Spleen (tissue), 11 donors: ENCODE measurements around the gene LNPEP. TPM values are rescaled to one million over a fixed set of nuclear protein-coding genes. Genes with fewer than 3 reads are reported as not detected.

Source experiments
- DNase-seq: peaks from one replicate; pipeline ENCODE4 v3.0.0-alpha.2; 2020
- H3K27ac ChIP-seq, 8 donors: fragments of 200-600 bp; sonication (generic) in 7 of 8; 1 replicate in 4 of 8; 2 replicates in 4 of 8; pipeline versions ENCODE4 v1.5.0 to v1.8.0; 2016 to 2021; ENCODE audit warnings: inconsistent platforms in 4 of 8, mild to moderate bottlenecking in 4 of 8, moderate library complexity in 1 of 8
- H3K27me3 ChIP-seq, 7 donors: fragments of 200-600 bp; sonication (generic) in 6 of 7; replicated peaks in 1 of 7; 1 replicate in 4 of 7; 2 replicates in 3 of 7; pipeline versions ENCODE4 v1.5.0 to v1.8.0; 2016 to 2021; ENCODE audit warnings: inconsistent platforms in 3 of 7, mild to moderate bottlenecking in 1 of 7
- H3K36me3 ChIP-seq, 6 donors: fragments of 200-600 bp; sonication (generic) in 5 of 6; 1 replicate in 4 of 6; 2 replicates in 2 of 6; pipeline versions ENCODE4 v1.5.0 to v1.8.0; 2016 to 2021; ENCODE audit warnings: inconsistent platforms in 2 of 6
- H3K4me1 ChIP-seq, 6 donors: fragments of 200-600 bp; sonication (generic) in 5 of 6; 1 replicate in 3 of 6; 2 replicates in 3 of 6; pipeline versions ENCODE4 v1.5.0 to v1.8.0; 2016 to 2021; ENCODE audit warnings: inconsistent platforms in 3 of 6
- H3K4me3 ChIP-seq, 8 donors: fragments of 200-600 bp; sonication (generic) in 7 of 8; 1 replicate in 4 of 8; 2 replicates in 4 of 8; pipeline versions ENCODE4 v1.5.0 to v1.8.0; 2016 to 2021; ENCODE audit warnings: inconsistent platforms in 4 of 8, mild to moderate bottlenecking in 4 of 8, moderate library complexity in 2 of 8
- H3K9me3 ChIP-seq, 8 donors: fragments of 200-600 bp; sonication (generic) in 7 of 8; 1 replicate in 4 of 8; 2 replicates in 4 of 8; pipeline versions ENCODE4 v1.5.0 to v1.8.0; 2016 to 2021; ENCODE audit warnings: inconsistent platforms in 4 of 8
- POLR2A ChIP-seq, 3 donors: fragments of 450-650 bp; IDR thresholded peaks; one replicate each; pipeline ENCODE4 v1.5.1; 2017; ENCODE audit warnings: antibody characterized with exemption in 3 of 3, mild to moderate bottlenecking in 1 of 3
- POLR2AphosphoS5 ChIP-seq, 3 donors: sonication (generic); formaldehyde crosslinking; IDR thresholded peaks; one replicate each; pipeline ENCODE4 v1.5.1; 2017; ENCODE audit warnings: antibody characterized with exemption in 3 of 3
- WGBS, 5 donors: extraction: QIAGEN DNeasy Blood & Tissue Kit in 3 of 5; methylation state at CpG; one replicate each; pipeline versions ENCODE4 v1.1.5 to v1.1.7; 2013 to 2018; 5-methylcytosine and 5-hydroxymethylcytosine counted together
- intact Hi-C: fragments of 100-400 bp; cut with DNase I; formaldehyde crosslinking; loops from one replicate; pipeline ENCODE4 v1.15.0; 2023; ENCODE audit warnings: low total_unique reads
- polyA plus RNA-seq, 3 donors: library from polyadenylated mRNA; stranded (reverse); fragments of 200-250 nt; gene quantifications; one replicate each; pipeline ENCODE4 v1.2.1, GENCODE V29; 2013
- total RNA-seq, 7 donors: library from RNA; depleted of rRNA in 3 of 7; stranded (reverse); fragments of >200 nt in 3 of 7; fragmentation: NEBNext Ultra II Directional in 4 of 7; extraction: Animal tissue kit (Norgen Biotek cat#: 25700) in 4 of 7; gene quantifications; one replicate each; pipeline versions ENCODE4 v1.1.0 to v1.2.1, GENCODE V29; 2016 to 2021
- TF ChIP-seq, protein P1 (sequence below), 11 experiments: fragments of 200-600 bp in 7 of 11; fragments of 450-650 bp in 4 of 11; sonication (generic) in 4 of 11; IDR thresholded peaks in 8 of 11; conservative IDR thresholded peaks in 3 of 11; 1 replicate in 7 of 11; 2 replicates in 4 of 11; pipeline versions ENCODE4 v1.4.0 to v1.8.0; 2016 to 2021; ENCODE audit warnings: antibody characterized with exemption in 11 of 11, inconsistent platforms in 4 of 11, mild to moderate bottlenecking in 1 of 11
- donor health status: healthy with polysubstance abuse.
- donor health status: DM: no; HTN: no; CAD: no; lungs with moderate emphysema.
- donor health status: DM: no; HTN: no; CAD: no.
- donor health status: Bipolar disorder and iron deficiency.
- donor health status: healthy.
- donor health status: DM: no; HTN: no; CAD: no.
- donor health status: DM: yes; HTN: yes; CAD: no.

LNPEP gene
- total and polyA plus RNA-seq, 10 donors = 8.5 to 82.2 (median 65.9) TPM

DNA sequence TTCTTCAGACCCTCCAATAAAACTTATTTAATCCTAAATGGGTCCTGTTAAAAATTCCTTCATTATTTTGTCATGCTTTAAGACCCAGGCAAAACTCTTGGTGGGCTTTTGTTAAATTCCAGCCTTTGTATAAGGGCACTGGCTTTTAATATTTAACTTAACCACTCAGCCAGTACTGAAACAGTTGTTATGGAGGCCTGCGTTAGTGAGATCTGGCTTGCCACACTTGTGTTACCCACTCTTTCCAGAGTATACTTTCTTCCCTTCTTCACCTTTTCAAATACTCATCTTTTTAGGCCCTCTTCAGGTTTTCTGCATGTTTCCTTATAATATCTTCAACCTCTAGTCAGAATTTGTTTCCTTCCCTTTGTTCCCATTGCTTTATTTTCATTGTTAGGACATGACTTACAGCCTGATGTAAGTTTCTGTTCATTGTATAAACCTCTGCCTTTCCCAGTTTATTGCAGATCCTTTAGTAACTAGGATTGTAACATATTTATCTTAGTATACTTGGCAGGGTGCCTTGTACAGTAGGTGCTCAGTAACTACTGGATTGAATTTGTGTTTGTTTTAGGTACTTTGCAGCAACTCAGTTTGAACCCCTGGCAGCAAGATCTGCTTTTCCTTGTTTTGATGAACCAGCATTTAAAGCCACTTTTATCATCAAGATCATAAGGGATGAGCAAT, 48.8 kb downstream of the LNPEP start:
- TF ChIP-seq, protein P1, sequence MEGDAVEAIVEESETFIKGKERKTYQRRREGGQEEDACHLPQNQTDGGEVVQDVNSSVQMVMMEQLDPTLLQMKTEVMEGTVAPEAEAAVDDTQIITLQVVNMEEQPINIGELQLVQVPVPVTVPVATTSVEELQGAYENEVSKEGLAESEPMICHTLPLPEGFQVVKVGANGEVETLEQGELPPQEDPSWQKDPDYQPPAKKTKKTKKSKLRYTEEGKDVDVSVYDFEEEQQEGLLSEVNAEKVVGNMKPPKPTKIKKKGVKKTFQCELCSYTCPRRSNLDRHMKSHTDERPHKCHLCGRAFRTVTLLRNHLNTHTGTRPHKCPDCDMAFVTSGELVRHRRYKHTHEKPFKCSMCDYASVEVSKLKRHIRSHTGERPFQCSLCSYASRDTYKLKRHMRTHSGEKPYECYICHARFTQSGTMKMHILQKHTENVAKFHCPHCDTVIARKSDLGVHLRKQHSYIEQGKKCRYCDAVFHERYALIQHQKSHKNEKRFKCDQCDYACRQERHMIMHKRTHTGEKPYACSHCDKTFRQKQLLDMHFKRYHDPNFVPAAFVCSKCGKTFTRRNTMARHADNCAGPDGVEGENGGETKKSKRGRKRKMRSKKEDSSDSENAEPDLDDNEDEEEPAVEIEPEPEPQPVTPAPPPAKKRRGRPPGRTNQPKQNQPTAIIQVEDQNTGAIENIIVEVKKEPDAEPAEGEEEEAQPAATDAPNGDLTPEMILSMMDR (IDR thresholded peaks at IDR 0.05 in 8 of 11, conservative IDR thresholded peaks at IDR 0.05 in 3 of 11) = no peak
- TF ChIP-seq POLR2A (IDR thresholded peaks at IDR 0.05) = no peak
- TF ChIP-seq POLR2AphosphoS5 (IDR thresholded peaks at IDR 0.05) = no peak
- DNase-seq = no peak
- H3K4me3 ChIP-seq = no peak overlapping the region
- peaks cover 0 to 87% (median 35%) of the 10 kb centered on the region in 6 donors for H3K36me3 ChIP-seq
- H3K4me1 ChIP-seq = peaks cover 0 to 36% (median 0%) of the 10 kb centered on the region in 6 donors
- no peaks in the 10 kb centered on the region for H3K27me3 ChIP-seq
- H3K9me3 ChIP-seq = no peaks in the 10 kb centered on the region
- WGBS, 5 donors = 0 to 95% (median 91%) methylated on average over 1 of the region's 1 CpG
- intact Hi-C loops = no loop called here
- no peak overlapping the region for H3K27ac ChIP-seq

- TF ChIP-seq POLR2AphosphoS5 (IDR thresholded peaks at IDR 0.05) = no peak
- TF ChIP-seq, protein P1 (IDR thresholded peaks at IDR 0.05 in 8 of 11, conservative IDR thresholded peaks at IDR 0.05 in 3 of 11) = no peak
- TF ChIP-seq POLR2A (IDR thresholded peaks at IDR 0.05) = no peak
- H3K36me3 ChIP-seq = peaks cover 0 to 87% (median 37%) of the 10 kb centered on the region in 6 donors
- intact Hi-C loops = no loop called here
- no peak overlapping the region for H3K4me3 ChIP-seq
- no peaks in the 10 kb centered on the region for H3K27me3 ChIP-seq
- H3K27ac ChIP-seq = no peak overlapping the region
- H3K9me3 ChIP-seq = peaks cover 0 to 4% (median 0%) of the 10 kb centered on the region in 8 donors
- H3K4me1 ChIP-seq = peaks cover 0 to 36% (median 0%) of the 10 kb centered on the region in 6 donors
- WGBS, 5 donors = 73 to 86% (median 82%) methylated on average over 3 of the region's 3 CpGs
- DNase-seq = no peak
Measured at GRCh38 chr5:96986450-96986849, 50.6 kb downstream of the LNPEP start.

- H3K36me3 ChIP-seq = peaks cover 0 to 96% (median 60%) of the 10 kb centered on the region in 6 donors
- H3K27me3 ChIP-seq = no peaks in the 10 kb centered on the region
- H3K4me1 ChIP-seq = peaks cover 0 to 19% (median 0%) of the 10 kb centered on the region in 6 donors
- no peak for TF ChIP-seq POLR2AphosphoS5 (IDR thresholded peaks at IDR 0.05)
- TF ChIP-seq, protein P1 (IDR thresholded peaks at IDR 0.05 in 8 of 11, conservative IDR thresholded peaks at IDR 0.05 in 3 of 11) = no peak
- TF ChIP-seq POLR2A (IDR thresholded peaks at IDR 0.05) = no peak
- H3K4me3 ChIP-seq = no peak overlapping the region
- intact Hi-C loops = no loop called here
- peaks cover 0 to 4% (median 0%) of the 10 kb centered on the region in 8 donors for H3K9me3 ChIP-seq
- WGBS, 5 donors = 88 to 94% (median 91%) methylated on average over 4 of the region's 4 CpGs
- DNase-seq = no peak
- H3K27ac ChIP-seq = no peak overlapping the region
Measured at GRCh38 chr5:96990102-96990501, 54.2 kb downstream of the LNPEP start.

GRCh38 chr5:96991708-96992107, 55.8 kb downstream of the LNPEP start:
- Histone ChIP-seq H3K27ac (no peak overlapping the region), H3K4me1 (peaks cover 0 to 10% (median 0%) of the 10 kb centered on the region in 6 donors), H3K36me3 (peaks cover 0 to 96% (median 50%) of the 10 kb centered on the region in 6 donors)

More at GRCh38 chr5:96991708-96992107, 55.8 kb downstream of the LNPEP start:
- Histone ChIP-seq H3K4me3 (no peak overlapping the region), H3K9me3 (peaks cover 0 to 4% (median 0%) of the 10 kb centered on the region in 8 donors), H3K27me3 (no peaks in the 10 kb centered on the region)
- intact Hi-C loops = no loop called here
- TF ChIP-seq POLR2AphosphoS5 (IDR thresholded peaks at IDR 0.05) (no peak), POLR2A (IDR thresholded peaks at IDR 0.05) (no peak)
- TF ChIP-seq, protein P1 (IDR thresholded peaks at IDR 0.05 in 8 of 11, conservative IDR thresholded peaks at IDR 0.05 in 3 of 11) = no peak
- no peak for DNase-seq
